RWPE1 (cell line): ENCODE measurements around the gene GYS1.

Experiments used
- CTCF ChIA-PET: fragments of 350-600 bp; sonication (Branson Sonifier 250); formaldehyde crosslinking; extraction: SDS; loops from one replicate; lab custom pipeline; 2021; lab: Yijun Ruan, JAX
- POLR2A ChIA-PET: fragments of 400-600 bp; formaldehyde crosslinking; extraction: SDS; loops from one replicate; lab custom pipeline; 2020; ENCODE audit warnings: antibody characterized with exemption; ENCODE audit not compliant: low non-redundant PET; lab: Yijun Ruan, JAX
- DNase-seq: peaks from one replicate; pipeline ENCODE4 v3.0.0; 2012; ENCODE audit warnings: low spot score
- H3K27ac ChIP-seq: fragments of 450-650 bp; 2 replicates; pipeline ENCODE4 v1.5.1; 2017
- TF ChIP-seq, protein P1 (sequence below): fragments of 450-650 bp; conservative IDR thresholded peaks from 2 replicates; pipeline ENCODE4 v1.5.1; 2017; ENCODE audit warnings: low read depth, mild to moderate bottlenecking

The GYS1 gene

DNA sequence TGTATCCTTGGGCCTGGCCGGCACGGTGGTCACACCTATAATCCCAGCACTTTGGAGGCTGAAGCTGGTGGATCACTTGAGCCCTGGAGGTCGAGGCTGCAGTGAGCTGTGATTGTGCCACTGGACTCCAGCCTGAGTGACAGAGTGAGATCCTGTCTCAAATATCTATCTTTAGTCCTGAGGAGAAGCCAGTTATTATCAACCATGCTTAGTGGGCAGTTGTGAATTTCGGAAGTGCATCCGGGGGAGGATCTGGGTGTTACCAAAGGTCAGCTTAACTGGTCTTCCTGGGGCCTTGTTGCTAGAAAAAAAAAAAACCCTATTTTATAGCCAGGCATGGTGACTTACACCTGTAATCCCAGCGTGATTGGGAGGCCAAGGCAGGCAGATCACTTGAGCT is 50.0 kb downstream of the GYS1 start:
- no peak for DNase-seq
- ChIA-PET POLR2A (no interaction called here), CTCF (interaction anchor here (0.7 kb wide), 2 partner anchors 74 to 172 kb away, joined by 3 read pairs; no protein-coding TSS in a partner anchor)
- TF ChIP-seq, protein P1, sequence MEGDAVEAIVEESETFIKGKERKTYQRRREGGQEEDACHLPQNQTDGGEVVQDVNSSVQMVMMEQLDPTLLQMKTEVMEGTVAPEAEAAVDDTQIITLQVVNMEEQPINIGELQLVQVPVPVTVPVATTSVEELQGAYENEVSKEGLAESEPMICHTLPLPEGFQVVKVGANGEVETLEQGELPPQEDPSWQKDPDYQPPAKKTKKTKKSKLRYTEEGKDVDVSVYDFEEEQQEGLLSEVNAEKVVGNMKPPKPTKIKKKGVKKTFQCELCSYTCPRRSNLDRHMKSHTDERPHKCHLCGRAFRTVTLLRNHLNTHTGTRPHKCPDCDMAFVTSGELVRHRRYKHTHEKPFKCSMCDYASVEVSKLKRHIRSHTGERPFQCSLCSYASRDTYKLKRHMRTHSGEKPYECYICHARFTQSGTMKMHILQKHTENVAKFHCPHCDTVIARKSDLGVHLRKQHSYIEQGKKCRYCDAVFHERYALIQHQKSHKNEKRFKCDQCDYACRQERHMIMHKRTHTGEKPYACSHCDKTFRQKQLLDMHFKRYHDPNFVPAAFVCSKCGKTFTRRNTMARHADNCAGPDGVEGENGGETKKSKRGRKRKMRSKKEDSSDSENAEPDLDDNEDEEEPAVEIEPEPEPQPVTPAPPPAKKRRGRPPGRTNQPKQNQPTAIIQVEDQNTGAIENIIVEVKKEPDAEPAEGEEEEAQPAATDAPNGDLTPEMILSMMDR = no peak
- H3K27ac ChIP-seq = no peak overlapping the region

DNA sequence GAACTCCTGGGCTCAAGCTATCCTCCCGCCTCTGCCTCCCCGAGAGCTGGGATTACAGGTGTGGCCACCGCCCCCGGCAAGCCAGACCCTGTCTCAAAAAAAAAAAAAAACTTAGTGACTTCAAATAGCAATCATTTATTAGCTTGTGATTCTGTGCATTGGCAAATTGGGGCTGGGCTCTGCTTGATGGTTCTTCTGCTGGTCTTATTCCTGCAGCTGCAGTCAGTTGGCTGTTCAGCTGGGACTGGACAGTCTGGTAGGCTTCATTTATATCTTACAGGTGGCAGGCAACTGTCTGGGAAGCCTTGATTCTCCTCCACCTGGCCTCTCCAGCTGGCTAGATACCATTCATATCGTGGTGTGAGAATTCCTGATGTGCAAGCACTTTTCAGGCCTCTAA is 52.2 kb downstream of the GYS1 start:
- no peak overlapping the region for H3K27ac ChIP-seq
- TF ChIP-seq, protein P1 = no peak
- POLR2A ChIA-PET = no interaction called here
- DNase-seq = no peak
- CTCF ChIA-PET = interaction anchor here (0.6 kb wide), 2 partner anchors 17 to 276 kb away, joined by 4 read pairs; no protein-coding TSS in a partner anchor

DNA sequence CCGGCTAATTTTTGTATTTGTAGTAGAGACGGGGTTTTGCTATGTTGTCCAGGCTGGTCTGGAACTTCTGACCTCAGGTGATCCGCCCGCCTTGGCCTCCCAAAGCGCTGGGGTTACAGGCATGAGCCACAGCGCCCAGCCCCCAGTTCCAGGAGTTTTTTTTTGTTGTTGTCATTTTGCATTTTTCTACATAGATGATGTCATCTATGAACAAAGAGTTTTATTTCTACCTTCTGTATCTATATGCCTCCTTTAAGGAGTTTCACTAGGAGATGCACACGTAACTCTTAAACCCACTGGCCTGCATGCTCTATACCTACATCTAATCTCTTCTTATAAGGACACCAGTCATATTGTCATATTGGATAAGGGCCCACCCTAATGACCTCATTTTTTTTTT is 54.9 kb downstream of the GYS1 start:
- ChIA-PET CTCF (no interaction called here), POLR2A (no interaction called here)
- TF ChIP-seq, protein P1 = no peak
- H3K27ac ChIP-seq = no peak overlapping the region
- no peak for DNase-seq

DNA sequence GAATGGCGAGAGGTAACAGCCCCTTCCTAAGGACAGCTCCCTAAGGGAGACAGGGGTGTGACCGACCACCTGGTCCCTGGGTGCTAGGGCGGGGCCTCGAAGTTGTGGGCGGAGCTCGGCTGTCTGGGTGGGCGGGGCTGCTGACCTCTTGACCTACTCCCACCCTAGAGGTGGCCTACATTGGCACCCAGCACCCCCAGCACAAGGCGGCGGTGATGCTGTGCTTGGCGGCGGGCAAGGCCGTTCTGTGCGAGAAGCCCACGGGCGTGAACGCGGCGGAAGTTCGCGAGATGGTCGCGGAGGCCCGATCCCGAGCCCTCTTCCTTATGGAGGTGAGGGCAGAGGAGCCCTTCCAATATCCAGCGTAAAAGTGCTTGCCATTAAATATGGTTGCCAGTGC is 57.2 kb downstream of the GYS1 start:
- H3K27ac ChIP-seq = no peak overlapping the region
- DNase-seq = no peak
- ChIA-PET CTCF (interaction anchor here (0.7 kb wide), 1 partner anchor 158 kb away, joined by 4 read pairs; no protein-coding TSS in a partner anchor), POLR2A (no interaction called here)
- TF ChIP-seq, protein P1 = no peak

DNA sequence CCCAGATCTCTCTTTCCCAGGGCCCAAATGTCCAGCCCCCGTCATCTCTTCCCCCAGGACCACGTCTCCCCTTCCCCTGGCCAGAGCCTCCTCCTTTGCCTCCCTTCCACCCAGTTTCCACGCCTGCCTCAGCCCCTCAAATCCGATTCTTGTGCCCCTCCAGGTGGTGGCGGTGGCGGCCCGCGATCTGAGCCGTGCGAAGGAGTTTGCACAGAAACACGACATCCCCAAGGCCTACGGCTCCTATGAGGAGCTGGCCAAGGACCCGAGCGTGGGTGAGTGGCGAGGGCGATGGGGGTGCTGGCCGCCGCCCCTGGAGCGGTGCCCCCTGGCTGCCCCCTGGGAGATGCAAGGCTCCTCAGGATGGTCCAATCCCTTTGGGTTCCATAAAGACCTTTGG is 58.3 kb downstream of the GYS1 start:
- CTCF ChIA-PET = interaction anchor here (0.5 kb wide), 1 partner anchor 304 kb away, joined by 3 read pairs; no protein-coding TSS in a partner anchor
- no peak overlapping the region for H3K27ac ChIP-seq
- POLR2A ChIA-PET = no interaction called here
- TF ChIP-seq, protein P1 = no peak
- DNase-seq = no peak

DNA sequence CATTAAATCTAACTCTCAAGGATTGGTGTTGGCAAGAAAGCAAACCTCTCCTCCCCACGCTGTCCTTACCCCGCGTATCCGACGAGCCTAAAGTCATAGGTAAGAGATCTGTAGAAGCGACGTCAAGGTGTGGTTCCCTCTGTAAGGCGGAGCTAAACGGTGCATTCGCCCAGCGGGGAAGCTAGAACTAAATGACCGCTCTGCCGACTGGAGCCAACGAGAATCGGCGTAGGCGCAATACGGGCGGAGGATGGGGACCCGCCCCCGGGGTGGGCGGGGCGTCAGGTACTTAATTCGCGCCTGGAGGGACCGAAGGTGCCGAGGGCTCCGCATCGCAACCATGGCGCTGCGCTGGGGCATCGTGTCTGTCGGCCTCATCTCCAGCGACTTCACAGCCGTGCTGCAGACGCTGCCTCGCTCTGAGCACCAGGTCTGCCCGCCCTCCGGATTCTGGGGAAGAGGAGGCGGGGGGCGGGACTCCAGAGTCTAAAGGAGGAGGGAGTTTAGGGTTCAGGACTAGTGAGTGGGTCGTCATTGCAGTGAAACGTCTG is 59.7 kb downstream of the GYS1 start, which contains the start of gene DHDH:
TSS of gene DHDH (plus strand) at position 318 of the 551 bp plus-strand sequence. CDS start at position 341, 23 bp downstream.
- TF ChIP-seq, protein P1 = no peak
- DNase-seq = peak; percentile 87
- peak within 1 kb of the TSS; percentile 57 for H3K27ac ChIP-seq
- ChIA-PET CTCF (interaction anchor here (0.6 to 0.7 kb wide), 2 partner anchors 34 to 49 kb away, joined by 3 read pairs; no protein-coding TSS in a partner anchor), POLR2A (interaction anchor here (1.4 kb wide), 1 partner anchor 61 kb away, joined by 3 read pairs; the partner anchor contains the start of gene PPP1R15A)
